Neutrophil (primary cell): Measurements from ENCODE around the gene GRIA1.

Experiments
- H3K27ac ChIP-seq: fragments of 200-600 bp; sonication (generic); 2 replicates; pipeline ENCODE4 v1.5.1; 2016; ENCODE audit warnings: mild to moderate bottlenecking, moderate library complexity
- H3K27me3 ChIP-seq: fragments of 200-600 bp; sonication (generic); 2 replicates; pipeline ENCODE4 v1.6.0; 2016; ENCODE audit warnings: mild to moderate bottlenecking
- H3K36me3 ChIP-seq: fragments of 200-600 bp; sonication (generic); 2 replicates; pipeline ENCODE4 v1.5.1; 2017
- H3K4me1 ChIP-seq, 2 experiments: fragments of 200-600 bp in 1 of 2; sonication (generic) in 1 of 2; 1 replicate in 1 of 2; 2 replicates in 1 of 2; pipeline versions ENCODE4 v1.5.1 to v1.6.1; 2013 to 2016; ENCODE audit warnings: low read depth in 1 of 2, low read length in 1 of 2, mild to moderate bottlenecking in 1 of 2, moderate library complexity in 1 of 2; ENCODE audit not compliant: control insufficient read depth in 1 of 2, insufficient read depth in 1 of 2
- H3K4me3 ChIP-seq, 2 experiments: fragments of 200-600 bp in 1 of 2; sonication (generic) in 1 of 2; 1 replicate in 1 of 2; 2 replicates in 1 of 2; pipeline ENCODE4 v1.5.1; 2013 to 2016; ENCODE audit warnings: low read depth in 1 of 2, low read length in 1 of 2, mild to moderate bottlenecking in 1 of 2, moderate library complexity in 1 of 2
- H3K9me3 ChIP-seq: fragments of 200-600 bp; sonication (generic); 2 replicates; pipeline ENCODE4 v1.5.1; 2016
- TF ChIP-seq, protein P1 (sequence below): fragments of 200-600 bp; sonication (generic); IDR thresholded peaks from 2 replicates; pipeline ENCODE4 v1.5.1; 2016; ENCODE audit warnings: antibody characterized with exemption

GRIA1 gene

DNA sequence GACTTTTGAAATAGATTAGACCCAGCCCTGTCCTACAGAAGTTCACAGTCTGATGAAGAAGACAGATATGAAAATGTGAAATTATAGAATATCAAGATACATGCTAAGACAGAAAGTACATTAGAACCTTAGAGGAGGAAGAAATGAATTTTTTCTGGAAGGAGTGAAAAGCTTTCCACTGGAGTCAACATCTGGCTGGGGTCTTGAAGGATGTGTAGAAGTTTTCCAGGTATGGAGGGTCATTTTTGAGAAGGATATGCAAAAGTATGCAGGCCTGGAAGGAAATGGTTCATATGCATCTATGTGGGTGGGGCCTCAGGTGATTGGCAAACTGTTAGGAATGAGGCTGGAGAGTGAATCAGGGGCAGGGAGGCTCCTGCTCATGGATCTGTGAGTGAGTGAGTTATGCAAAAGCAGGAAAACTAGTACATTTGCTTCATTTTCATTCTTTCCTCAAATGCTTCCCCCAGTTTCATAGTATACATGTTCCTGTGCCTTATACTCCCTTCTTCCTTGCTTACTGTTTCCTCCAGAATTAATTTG is 142.3 kb downstream of the GRIA1 start:
- Histone ChIP-seq H3K27me3 (no peaks in the 10 kb centered on the region), H3K27ac (no peak overlapping the region), H3K36me3 (no peaks in the 10 kb centered on the region), H3K9me3 (no peaks in the 10 kb centered on the region), H3K4me1 (no peaks in the 10 kb centered on the region), H3K4me3 (no peak overlapping the region)
- TF ChIP-seq, protein P1, sequence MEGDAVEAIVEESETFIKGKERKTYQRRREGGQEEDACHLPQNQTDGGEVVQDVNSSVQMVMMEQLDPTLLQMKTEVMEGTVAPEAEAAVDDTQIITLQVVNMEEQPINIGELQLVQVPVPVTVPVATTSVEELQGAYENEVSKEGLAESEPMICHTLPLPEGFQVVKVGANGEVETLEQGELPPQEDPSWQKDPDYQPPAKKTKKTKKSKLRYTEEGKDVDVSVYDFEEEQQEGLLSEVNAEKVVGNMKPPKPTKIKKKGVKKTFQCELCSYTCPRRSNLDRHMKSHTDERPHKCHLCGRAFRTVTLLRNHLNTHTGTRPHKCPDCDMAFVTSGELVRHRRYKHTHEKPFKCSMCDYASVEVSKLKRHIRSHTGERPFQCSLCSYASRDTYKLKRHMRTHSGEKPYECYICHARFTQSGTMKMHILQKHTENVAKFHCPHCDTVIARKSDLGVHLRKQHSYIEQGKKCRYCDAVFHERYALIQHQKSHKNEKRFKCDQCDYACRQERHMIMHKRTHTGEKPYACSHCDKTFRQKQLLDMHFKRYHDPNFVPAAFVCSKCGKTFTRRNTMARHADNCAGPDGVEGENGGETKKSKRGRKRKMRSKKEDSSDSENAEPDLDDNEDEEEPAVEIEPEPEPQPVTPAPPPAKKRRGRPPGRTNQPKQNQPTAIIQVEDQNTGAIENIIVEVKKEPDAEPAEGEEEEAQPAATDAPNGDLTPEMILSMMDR, result no peak

- Histone ChIP-seq H3K9me3 (no peaks in the 10 kb centered on the region), H3K4me3 (no peak overlapping the region), H3K36me3 (no peaks in the 10 kb centered on the region), H3K4me1 (no peaks in the 10 kb centered on the region), H3K27me3 (no peaks in the 10 kb centered on the region), H3K27ac (no peak overlapping the region)
- TF ChIP-seq, protein P1, result no peak
These were observed 146.4 kb downstream of the GRIA1 start for GRCh38 chr5:153636670-153637451.

GRCh38 chr5:153640293-153640692 is 149.8 kb downstream of the GRIA1 start:
- no peaks in the 10 kb centered on the region for H3K9me3 ChIP-seq
- no peak overlapping the region for H3K27ac ChIP-seq

GRCh38 chr5:153641183-153641688 is 150.8 kb downstream of the GRIA1 start:
- TF ChIP-seq, protein P1, result no peak
- H3K36me3 ChIP-seq, result no peaks in the 10 kb centered on the region
- no peaks in the 10 kb centered on the region for H3K9me3 ChIP-seq
- H3K4me1 ChIP-seq, result no peaks in the 10 kb centered on the region
- no peaks in the 10 kb centered on the region for H3K27me3 ChIP-seq
- no peak overlapping the region for H3K4me3 ChIP-seq
- H3K27ac ChIP-seq, result no peak overlapping the region

More at GRCh38 chr5:153640293-153640692, 149.8 kb downstream of the GRIA1 start:
- H3K36me3 ChIP-seq, result no peaks in the 10 kb centered on the region
- no peaks in the 10 kb centered on the region for H3K27me3 ChIP-seq
- TF ChIP-seq, protein P1, result no peak
- no peak overlapping the region for H3K4me3 ChIP-seq
- no peaks in the 10 kb centered on the region for H3K4me1 ChIP-seq

DNA sequence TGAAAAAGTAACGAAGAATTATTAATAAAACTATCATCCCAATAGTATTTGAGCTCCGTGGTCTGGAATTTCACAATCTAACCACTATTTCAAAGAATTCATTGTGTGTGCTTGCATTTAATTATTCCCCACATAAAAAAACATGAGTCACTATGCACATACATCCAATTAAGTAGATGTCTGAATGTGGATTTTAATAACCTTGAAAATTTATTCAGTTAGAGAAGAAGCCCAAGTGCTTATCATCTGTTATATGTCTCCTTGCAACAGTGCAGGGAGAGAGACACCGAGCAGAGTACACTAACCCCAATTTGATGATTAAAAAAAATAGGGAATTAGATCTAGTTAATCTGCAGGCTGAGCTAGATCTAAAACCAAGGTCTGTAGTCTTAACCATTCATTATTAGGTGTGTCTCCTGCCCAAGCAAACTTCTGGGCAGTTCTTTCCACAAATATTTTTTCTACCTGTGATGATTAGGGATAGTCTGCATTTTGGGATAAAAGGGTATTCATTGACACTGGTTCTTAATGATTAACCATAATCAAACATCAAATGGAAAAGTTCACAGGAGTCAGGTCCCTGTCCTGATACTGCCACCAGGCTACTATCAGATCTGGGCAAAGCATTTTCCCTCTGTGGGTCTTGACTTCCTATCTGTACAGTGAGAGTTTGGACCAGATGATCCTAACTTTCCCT is 164.2 kb downstream of the GRIA1 start:
- no peak overlapping the region for H3K4me3 ChIP-seq
- no peak overlapping the region for H3K27ac ChIP-seq
- H3K9me3 ChIP-seq, result no peaks in the 10 kb centered on the region
- TF ChIP-seq, protein P1, result no peak
- no peaks in the 10 kb centered on the region for H3K36me3 ChIP-seq
- no peaks in the 10 kb centered on the region for H3K4me1 ChIP-seq
- no peaks in the 10 kb centered on the region for H3K27me3 ChIP-seq
